GM12878 (cell line): Measurements from ENCODE around the gene LDB3. TPM values are rescaled to one million over a fixed set of nuclear protein-coding genes. Genes with fewer than 3 reads are reported as not detected.

ENCODE experiments used
- ATAC-seq: fragments of 200-7000 bp; cut with Tn5 transposase; 3 replicates; pipeline ENCODE4 v1.9.1; 2020; ENCODE audit warnings: mild to moderate bottlenecking, moderate library complexity
- BruUV-seq: library from RNA; stranded (reverse); fragments of 400-500 nt; replicated peaks from 2 replicates; lab custom pipeline; 2021; lab: Mats Ljungman, UMichigan
- CTCF ChIA-PET: fragments of 300-600 bp; sonication (Branson Sonifier 250); formaldehyde crosslinking; extraction: SDS; loops from one replicate; lab custom pipeline; 2021; ENCODE audit warnings: inconsistent platforms; lab: Yijun Ruan, JAX
- POLR2A ChIA-PET: fragments of 350-600 bp; formaldehyde crosslinking; extraction: SDS; loops from one replicate; lab custom pipeline; 2021; ENCODE audit warnings: inconsistent platforms; lab: Charles Lee
- RAD21 ChIA-PET: fragments of 300-600 bp; sonication (Branson Sonifier 250); formaldehyde crosslinking; loops from one replicate; lab custom pipeline; 2023; ENCODE audit warnings: antibody characterized with exemption; ENCODE audit not compliant: unreplicated experiment; lab: Charles Lee
- SMC1A ChIA-PET: fragments of 300-600 bp; sonication (Branson Sonifier 250); formaldehyde crosslinking; loops from one replicate; lab custom pipeline; 2023; ENCODE audit not compliant: unreplicated experiment, uncharacterized antibody; lab: Charles Lee
- DNase-seq: peaks from one replicate; pipeline ENCODE4 v3.0.0-alpha.2; 2011; ENCODE audit warnings: low read depth, low spot score
- FAIRE-seq: peaks from 3 replicates; lab custom pipeline; 2011; peaks lifted over from hg19 to GRCh38; lab: Jason Lieb, UNC
- H2AFZ ChIP-seq: 2 replicates; pipeline ENCODE4 v1.6.0; 2011; ENCODE audit warnings: low read depth, low read length, control low read depth; ENCODE audit not compliant: control insufficient read depth
- H3K27ac ChIP-seq: 2 replicates; pipeline ENCODE4 v1.5.1; 2011; ENCODE audit warnings: control low read depth; ENCODE audit not compliant: control insufficient read depth, insufficient read depth
- H3K27me3 ChIP-seq, 2 experiments: replicated peaks in 1 of 2; 2 replicates each; pipeline versions ENCODE4 v1.6.0 to v1.6.1; 2011; ENCODE audit warnings: low read length in 1 of 2; ENCODE audit not compliant: control insufficient read depth in 2 of 2, insufficient read depth in 2 of 2
- H3K36me3 ChIP-seq, 2 experiments: 2 replicates each; pipeline ENCODE4 v1.5.1; 2011; ENCODE audit warnings: low read length in 1 of 2; ENCODE audit not compliant: control insufficient read depth in 2 of 2, insufficient read depth in 2 of 2
- H3K4me1 ChIP-seq: 2 replicates; pipeline ENCODE4 v1.6.1; 2011; ENCODE audit warnings: mild to moderate bottlenecking, low read length, moderate library complexity, mixed read lengths; ENCODE audit not compliant: control insufficient read depth, insufficient read depth
- H3K4me2 ChIP-seq: 2 replicates; pipeline ENCODE4 v1.6.0; 2011; ENCODE audit warnings: control low read depth; ENCODE audit not compliant: control insufficient read depth, insufficient read depth
- H3K4me3 ChIP-seq: fragments of 200-600 bp; sonication (generic); 2 replicates; pipeline ENCODE4 v1.5.1; 2016
- H3K79me2 ChIP-seq: 2 replicates; pipeline ENCODE4 v1.6.0; 2011; ENCODE audit warnings: low read length; ENCODE audit not compliant: control insufficient read depth, insufficient read depth
- H3K9ac ChIP-seq: 2 replicates; pipeline ENCODE4 v1.8.0; 2011; ENCODE audit warnings: low read length, control low read depth, mixed read lengths; ENCODE audit not compliant: control insufficient read depth, insufficient read depth
- H3K9me3 ChIP-seq: replicated peaks from 3 replicates; pipeline ENCODE4 v1.5.1; 2011; ENCODE audit warnings: mild to moderate bottlenecking, low read length; ENCODE audit not compliant: control insufficient read depth, insufficient read depth
- H4K20me1 ChIP-seq: 2 replicates; pipeline ENCODE4 v1.6.0; 2011; ENCODE audit not compliant: control insufficient read depth, insufficient read depth
- ATF2 ChIP-seq: IDR thresholded peaks from 2 replicates; pipeline ENCODE4 v1.6.1; 2012; ENCODE audit warnings: low read length, inconsistent platforms
- MTA3 ChIP-seq: IDR thresholded peaks from 2 replicates; pipeline ENCODE4 v1.6.1; 2012; ENCODE audit warnings: low read length, inconsistent platforms, borderline replicate concordance
- NR2C2 ChIP-seq: IDR thresholded peaks from 2 replicates; pipeline ENCODE4 v1.6.1; 2011; ENCODE audit warnings: borderline replicate concordance, low read depth; ENCODE audit not compliant: control insufficient read depth, insufficient read length
- NRF1 ChIP-seq: conservative IDR thresholded peaks from 2 replicates; pipeline ENCODE4 v1.6.1; 2011; ENCODE audit warnings: mild to moderate bottlenecking, low read depth, low read length, improper control_type of control experiment
- SPI1 ChIP-seq: IDR thresholded peaks from 2 replicates; pipeline ENCODE4 v1.6.1; 2011; ENCODE audit warnings: low read depth, mild to moderate bottlenecking, low read length, moderate library complexity, borderline replicate concordance; ENCODE audit not compliant: insufficient read depth
- ZBTB4 ChIP-seq: fragments of 450-650 bp; formaldehyde crosslinking; IDR thresholded peaks from 2 replicates; pipeline ENCODE4 v1.4.0; 2022; ENCODE audit warnings: mild to moderate bottlenecking, moderate library complexity
- ZNF687 ChIP-seq: fragments of 450-650 bp; IDR thresholded peaks from 2 replicates; pipeline ENCODE4 v1.6.1; 2017; ENCODE audit warnings: mild to moderate bottlenecking, moderate library complexity
- WGBS: methylation state at CpG from one replicate; pipeline ENCODE4 v1.1.6; 2016; ENCODE audit warnings: low lambda C conversion rate; ENCODE audit not compliant: insufficient replicate concordance, insufficient coverage; ENCODE audit errors: missing lambda C conversion rate; 5-methylcytosine and 5-hydroxymethylcytosine counted together
- in situ Hi-C: fragments of 300-500 bp; cut with MboI; formaldehyde crosslinking; loops from 9 replicates; pipeline ENCODE4 v1.14.3; 2018; ENCODE audit warnings: mixed read lengths
- intact Hi-C: fragments of 100-400 bp; cut with micrococcal nuclease; formaldehyde crosslinking; loops from one replicate; pipeline ENCODE4 v1.14.2; 2022; ENCODE audit not compliant: unreplicated experiment
- polyA plus RNA-seq, 11 experiments: library from polyadenylated mRNA; depleted of rRNA in 4 of 11; unstranded in 6 of 11; stranded (reverse) in 5 of 11; fragments of >200 nt; fragmentation: Nextera tagmentation in 4 of 11; fragmentation: Illumina TruSeq in 1 of 11; extraction: Ambion mirVana in 4 of 11; extraction: Trizol in 1 of 11; gene quantifications; 1 replicate in 1 of 11; 2 replicates in 10 of 11; pipeline versions ENCODE4 v1.2.1 to v1.2.3, GENCODE V29; 2011 to 2016; ENCODE audit warnings: inconsistent platforms in 2 of 11, missing spikeins in 2 of 11, low read depth in 1 of 11
- total RNA-seq, 4 experiments: library from RNA; depleted of rRNA in 3 of 4; stranded (reverse); fragments of >200 nt in 3 of 4; fragmentation: Illumina TruSeq in 1 of 4; extraction: Trizol in 1 of 4; gene quantifications; 2 replicates each; pipeline versions ENCODE4 v1.2.1 to v1.2.3, GENCODE V29; 2013 to 2021

The LDB3 gene
- total and polyA plus RNA-seq, 10 of the 15 experiments (the other 5 are each of a cell fraction or from before 2014, with no cell fraction given): 0.02 to 0.07 (median 0.04) TPM; not detected in 1

- TF ChIP-seq ZBTB4 (CRISPR knock-in tag) (no peak), SPI1 (no peak)
- TF ChIP-seq, all 136 proteins: peak for 0
Measured at GRCh38 chr10:86709396-86710185, 41.3 kb downstream of the LDB3 start (continued).

GRCh38 chr10:86710987-86711512 lies 42.7 kb downstream of the LDB3 start:
- peak overlapping the region; percentile 92 for H3K4me3 ChIP-seq
- peak overlapping the region; percentile 73 for H3K27ac ChIP-seq
- TF ChIP-seq MTA3: no peak
- no peak for TF ChIP-seq SPI1
- TF ChIP-seq NR2C2: no peak
- TF ChIP-seq ZNF687: peak; percentile 48; the same call in 1 of the 2 replicates
- no peak for TF ChIP-seq NRF1
- no peak for TF ChIP-seq ATF2

More at GRCh38 chr10:86710987-86711512, 42.7 kb downstream of the LDB3 start:
- peak overlapping the region; percentile 99 for H2AFZ ChIP-seq
- POLR2A ChIA-PET: interaction anchor here (0.6 to 1.8 kb wide), 2 partner anchors 46 to 260 kb away, joined by 3 to 13 read pairs; partner anchors contain the start of gene BMPR1A
- BruUV-seq: no TSS peak
- DNase-seq: peak; percentile 45
- H3K27me3 ChIP-seq: no peaks in the 10 kb centered on the region
- no peaks in the 10 kb centered on the region for H3K9me3 ChIP-seq
- peak overlapping the region; percentile 91 for H3K4me2 ChIP-seq
- 12% methylated on average over 16 of the region's 46 CpGs for WGBS
- SMC1A ChIA-PET: interaction anchor here (1.5 kb wide), 1 partner anchor 176 kb away, joined by 3 read pairs; no protein-coding TSS in a partner anchor
- RAD21 ChIA-PET: interaction anchor here (1.5 to 2.3 kb wide), 2 partner anchors 168 to 188 kb away, joined by 4 to 12 read pairs; no protein-coding TSS in a partner anchor
- no peaks in the 10 kb centered on the region for H3K79me2 ChIP-seq
- H4K20me1 ChIP-seq: no peaks in the 10 kb centered on the region
- H3K4me1 ChIP-seq: peaks cover 4% of the 10 kb centered on the region; the same call in 1 of the 2 replicates
- CTCF ChIA-PET: interaction anchor here (2.8 kb wide), 1 partner anchor 189 kb away, joined by 24 read pairs; no protein-coding TSS in a partner anchor
- H3K36me3 ChIP-seq: no peaks in the 10 kb centered on the region
- in situ Hi-C loops: no loop called here
- peak overlapping the region; percentile 91 for H3K9ac ChIP-seq
- intact Hi-C loops: loop anchor here (1.0 to 10.0 kb wide), 3 partner anchors 46 to 188 kb away; partner anchors contain the start of gene BMPR1A
- peak; percentile 94 for ATAC-seq
- FAIRE-seq: peak; percentile 31
